HG02884 (cell line): ENCODE data around the gene GLP1R.

Source experiments
- ATAC-seq: cut with Tn5 transposase; IDR thresholded peaks from one replicate; pipeline ENCODE4 v1.9.1; 2021; ENCODE audit warnings: mild to moderate bottlenecking, moderate library complexity; ENCODE audit not compliant: unreplicated experiment

The GLP1R gene

DNA sequence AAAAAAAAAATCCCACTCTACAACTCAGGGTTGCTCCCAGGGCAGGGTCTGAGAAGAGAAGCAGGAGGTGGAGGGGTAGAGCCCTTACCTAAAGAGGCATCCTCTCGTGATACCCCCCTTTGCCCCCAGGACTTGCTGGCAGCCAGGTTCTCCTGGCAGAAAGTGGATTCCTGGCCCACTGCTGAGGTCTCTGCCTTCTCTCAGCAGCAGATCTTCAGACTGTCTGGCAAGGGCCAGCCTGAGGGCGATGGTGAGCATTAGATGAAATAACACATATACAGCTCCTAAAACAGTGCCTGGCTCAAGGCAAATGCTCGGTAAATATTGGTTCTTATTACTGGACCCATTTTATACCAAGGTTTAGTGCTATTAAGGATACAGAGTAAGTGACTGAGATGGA lies 4.8 kb upstream of the GLP1R start:
- ATAC-seq, result no peak

DNA sequence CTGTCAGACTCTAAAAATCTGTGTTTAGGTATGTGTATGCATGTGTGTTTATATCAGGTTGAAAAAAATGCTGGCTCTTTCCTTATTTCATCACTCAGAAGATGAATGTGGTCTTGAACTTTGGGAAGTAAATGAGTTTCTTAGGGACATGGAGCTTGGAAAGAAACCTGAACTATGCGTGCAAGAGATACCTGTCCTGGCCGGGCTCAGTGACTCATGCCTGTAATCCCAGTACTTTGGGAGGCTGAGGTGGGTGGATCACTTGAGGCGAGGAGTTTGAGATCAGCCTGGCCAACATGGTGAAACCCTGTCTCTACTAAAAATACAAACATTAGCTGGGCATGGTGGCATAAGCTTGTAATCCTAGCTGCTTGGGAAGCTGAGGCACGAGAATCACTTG lies 4.4 kb upstream of the GLP1R start:
- no peak for ATAC-seq

DNA sequence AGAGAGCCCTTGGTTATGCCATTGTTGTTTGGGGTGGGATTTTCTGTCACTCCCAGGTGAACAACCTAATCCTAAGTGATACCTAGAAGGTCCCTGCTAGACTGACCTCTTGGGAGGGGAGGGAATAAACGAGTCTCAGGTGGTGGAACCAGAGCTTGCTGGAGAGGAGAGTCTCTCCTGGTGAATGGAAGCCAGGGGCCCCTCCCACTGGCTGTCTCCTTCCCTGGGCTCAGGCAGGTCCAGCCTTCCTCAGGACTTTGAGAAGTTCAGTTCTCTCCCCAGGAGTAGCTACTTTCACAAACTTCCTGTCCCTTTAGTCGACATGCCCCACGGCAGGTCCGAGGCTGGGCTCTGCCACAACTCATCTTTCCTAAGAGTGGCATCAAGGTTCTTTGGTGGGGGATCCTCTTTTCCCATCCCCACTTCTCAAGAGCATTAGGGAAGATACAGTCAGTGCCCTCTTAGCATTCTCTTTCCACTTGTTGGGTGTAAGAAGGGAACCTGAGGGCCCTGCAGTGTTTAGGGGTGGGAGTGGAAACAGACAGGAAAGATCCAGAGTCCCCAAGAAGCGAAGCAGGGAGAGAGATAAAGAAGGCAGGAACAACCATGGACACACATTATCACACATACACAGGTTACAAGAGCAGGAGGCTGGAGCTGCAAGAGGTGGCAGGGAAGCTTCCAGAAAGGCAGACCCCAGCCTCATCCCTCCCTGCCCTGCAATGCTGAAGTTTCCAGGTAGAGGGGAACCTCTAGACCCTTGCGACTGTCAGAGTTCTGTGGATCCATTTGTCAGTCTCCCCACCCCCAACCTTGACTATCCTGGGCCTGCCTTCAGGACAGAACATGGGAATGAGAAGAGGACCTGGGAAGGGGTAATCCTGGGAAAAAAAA lies 900 bp upstream of the GLP1R start:
- no peak for ATAC-seq

DNA sequence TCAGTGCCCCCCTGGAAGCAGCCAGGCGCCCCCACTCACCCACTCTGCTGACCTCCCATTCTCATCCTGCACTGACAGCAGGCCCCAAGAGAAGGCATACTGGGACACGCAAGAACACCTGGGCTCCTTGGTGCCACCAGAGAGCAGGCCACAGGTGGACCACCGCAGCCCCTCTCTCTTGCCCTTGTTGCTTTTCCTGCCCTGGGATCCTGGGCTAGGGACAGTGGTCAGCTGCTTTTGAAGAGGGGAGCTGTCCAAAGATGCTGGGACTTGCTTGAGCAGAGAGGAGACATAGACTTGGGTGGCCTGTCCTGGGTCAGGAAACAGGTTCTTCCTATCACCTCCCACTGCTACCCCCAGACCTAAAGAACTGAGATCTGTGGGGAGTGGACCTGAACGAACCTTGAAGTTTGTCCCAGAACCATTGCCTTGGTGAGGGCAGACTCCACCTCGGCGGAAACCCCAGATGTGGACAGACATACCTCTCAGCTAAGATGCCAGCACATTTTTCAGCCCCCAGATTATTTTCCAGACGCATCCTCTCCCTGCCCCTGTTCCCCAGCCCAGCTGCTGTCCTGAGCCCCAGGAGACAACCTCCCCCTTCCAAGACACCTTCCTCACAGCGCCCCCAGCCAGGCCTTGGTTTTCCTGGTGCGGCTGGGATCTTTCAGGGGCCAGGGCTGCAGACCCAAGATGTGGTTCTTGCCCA lies 1.1 kb downstream of the GLP1R start:
- ATAC-seq, result no peak

DNA sequence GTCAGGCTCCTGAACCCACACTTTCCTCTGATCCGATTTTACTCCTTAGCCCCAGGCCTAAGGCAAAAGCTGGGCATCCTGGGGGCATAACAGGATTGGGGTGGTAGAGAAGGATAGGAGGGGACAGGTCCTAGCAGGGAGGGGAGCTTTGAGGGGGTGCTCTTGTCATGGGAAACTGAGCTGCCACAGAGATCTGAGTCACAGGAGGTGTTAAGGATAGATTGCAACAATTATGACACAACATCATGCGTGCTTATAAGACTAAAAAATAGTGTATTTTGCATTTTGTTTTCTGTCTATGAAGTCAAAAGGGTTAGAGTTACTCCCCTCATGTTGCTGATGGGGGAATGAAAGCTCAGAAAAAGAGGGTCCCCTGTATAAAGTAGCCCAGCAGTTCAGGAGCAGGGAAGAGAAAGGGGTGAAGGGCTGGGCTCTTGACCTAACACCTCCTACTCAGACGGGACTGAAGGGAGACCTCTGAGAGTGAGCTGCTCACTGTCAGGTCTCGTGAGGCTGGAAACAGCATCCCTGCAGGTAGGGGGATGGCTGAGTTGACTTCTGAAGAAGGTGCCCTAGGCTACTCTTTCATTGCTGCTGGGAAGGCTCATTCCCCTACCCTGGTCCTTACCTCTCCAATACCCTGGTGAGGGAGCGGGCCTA lies 2.0 kb downstream of the GLP1R start:
- no peak for ATAC-seq

DNA sequence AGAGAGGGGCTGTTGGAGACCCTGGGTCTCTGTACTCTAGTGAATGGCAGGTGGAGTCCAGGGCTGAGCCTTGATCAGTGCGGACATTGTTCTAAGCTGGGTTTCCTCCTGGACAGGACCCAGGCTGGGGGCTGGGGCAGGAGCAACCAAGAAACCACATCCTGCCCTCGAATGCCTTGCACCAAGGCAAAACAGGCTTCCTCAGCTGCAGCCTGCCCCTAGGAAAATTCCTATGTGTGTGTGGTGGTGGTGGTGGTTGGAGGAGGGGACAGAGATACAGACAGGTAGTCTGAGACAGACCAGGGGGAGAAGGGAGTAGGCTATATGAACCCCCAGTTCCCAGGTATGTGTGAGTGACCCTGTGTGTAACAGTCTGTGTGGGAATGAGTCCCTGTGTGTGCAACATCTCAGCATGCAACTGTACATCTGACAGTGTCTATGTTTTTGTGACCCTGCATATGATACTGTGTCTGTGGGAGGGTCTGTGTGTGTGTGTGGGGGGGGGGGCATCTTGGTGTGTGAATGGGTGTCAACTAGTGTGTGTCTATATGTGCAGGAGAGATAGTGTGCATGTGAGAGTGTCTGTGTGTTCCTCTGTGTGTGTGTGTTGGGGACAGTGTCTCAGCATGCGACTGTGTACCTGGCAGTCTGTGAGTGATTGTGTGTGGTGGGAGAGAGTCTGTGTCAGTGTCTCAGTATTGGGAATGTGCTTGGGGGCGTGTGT lies 3.0 kb downstream of the GLP1R start:
- no peak for ATAC-seq

DNA sequence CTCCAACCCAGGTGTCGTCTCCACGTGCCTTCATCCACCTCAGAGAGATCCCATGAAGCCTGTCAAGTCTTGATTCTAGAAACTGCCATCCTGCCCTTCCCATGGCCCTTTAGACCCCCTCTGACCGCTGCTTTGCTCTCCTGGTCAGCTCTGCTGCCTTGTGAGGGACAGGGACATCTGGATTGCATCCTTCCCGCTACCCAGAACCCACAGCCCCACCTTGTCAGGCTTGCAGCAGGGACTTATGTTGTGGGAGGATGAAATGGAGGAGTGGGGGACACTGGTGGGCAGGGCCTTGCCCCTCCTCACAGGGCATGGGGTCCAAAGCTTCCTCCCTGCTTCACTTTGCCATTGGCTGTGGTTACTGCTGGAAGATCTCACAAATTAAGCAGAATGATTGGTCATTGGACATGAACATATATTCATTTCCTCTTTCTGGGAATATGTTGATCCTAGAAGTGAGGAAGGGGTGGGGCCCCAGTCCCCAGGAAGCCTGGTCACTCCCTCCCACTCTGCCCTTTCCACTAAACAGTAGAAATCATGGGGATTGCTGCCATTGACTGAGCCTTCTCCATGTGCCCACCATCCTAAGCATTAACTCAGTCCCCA lies 4.5 kb downstream of the GLP1R start:
- no peak for ATAC-seq

DNA sequence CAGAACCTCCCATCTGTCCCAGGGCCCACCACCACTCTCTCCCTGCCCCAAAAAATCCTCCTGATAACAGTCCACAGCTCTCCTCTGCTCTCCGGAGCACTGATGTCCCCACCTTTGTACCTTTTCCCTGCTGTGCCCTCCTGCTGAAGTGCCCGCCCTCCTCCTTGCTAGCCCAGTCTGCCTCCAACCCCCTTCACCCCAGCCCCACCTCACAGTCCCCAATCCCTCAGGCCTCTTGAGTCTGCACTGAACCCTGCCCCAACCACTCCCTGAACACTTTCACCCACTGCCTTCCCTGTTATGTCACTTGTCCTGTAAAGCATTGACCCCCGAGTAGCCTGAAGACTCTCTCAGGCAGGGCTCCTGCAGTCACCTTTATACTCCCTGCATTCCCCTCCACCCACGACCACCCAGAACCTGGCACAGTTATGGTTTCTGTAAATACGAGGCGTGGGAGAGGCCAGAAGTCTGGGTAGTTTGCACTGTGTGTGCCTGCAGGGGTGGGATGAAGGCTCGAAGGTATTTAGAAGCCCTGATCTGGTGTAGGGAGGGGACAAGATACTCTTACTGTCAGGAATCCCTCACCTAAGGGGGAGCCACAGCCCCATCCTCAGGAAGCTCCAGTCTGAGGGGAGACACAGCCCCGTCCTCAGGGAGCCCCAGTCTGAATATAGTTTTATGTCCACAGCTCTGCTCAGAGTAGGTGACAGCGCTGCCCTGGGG lies 5.4 kb downstream of the GLP1R start:
- no peak for ATAC-seq

DNA sequence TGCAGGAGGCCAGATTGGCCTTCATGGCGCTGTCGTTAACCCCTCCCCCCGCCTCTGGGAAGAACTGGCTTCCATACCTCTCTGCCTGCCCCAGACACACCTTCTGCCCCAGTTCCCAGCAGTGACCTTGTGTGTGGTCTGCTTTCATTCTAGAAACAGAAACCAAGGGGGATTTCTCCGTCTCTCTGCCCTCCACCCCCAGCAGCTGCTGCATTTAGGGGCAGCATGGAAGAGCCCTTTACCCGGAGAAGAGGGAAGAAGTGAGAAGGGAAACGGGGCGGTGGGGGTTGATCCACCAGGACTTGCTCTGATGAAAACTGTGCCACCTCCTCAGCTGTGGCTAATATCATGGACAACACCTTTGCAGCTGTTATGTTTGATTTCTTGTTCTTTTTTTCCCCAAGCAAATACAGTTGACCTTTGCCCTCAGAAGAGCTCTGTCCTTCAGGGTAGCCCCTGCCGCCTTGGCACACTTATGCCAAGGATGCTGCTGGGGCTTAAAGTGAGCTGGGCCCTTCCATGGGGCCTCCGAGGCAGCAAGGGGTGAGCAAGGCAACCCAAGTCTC lies 6.1 kb downstream of the GLP1R start:
- ATAC-seq, result no peak

DNA sequence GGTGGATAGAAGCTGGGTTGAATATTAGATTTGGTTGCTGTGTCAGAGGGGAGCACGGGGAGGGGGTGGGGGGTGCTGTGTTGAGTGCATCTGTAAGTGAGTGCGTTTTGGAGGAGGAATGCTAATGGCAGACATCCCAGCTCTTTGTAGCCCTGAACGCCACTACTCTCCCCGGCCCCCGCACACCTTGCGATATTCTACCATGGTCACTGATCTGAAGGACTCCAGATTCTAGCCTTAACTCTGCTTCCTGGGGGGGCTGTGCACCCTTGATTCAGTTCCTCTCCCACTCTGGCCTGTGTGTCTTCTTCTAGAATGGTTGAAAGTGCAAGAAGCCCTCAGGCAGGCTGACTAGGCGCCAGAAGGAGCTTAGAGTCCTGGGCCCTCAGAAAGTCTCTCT lies 7.1 kb downstream of the GLP1R start:
- no peak for ATAC-seq

DNA sequence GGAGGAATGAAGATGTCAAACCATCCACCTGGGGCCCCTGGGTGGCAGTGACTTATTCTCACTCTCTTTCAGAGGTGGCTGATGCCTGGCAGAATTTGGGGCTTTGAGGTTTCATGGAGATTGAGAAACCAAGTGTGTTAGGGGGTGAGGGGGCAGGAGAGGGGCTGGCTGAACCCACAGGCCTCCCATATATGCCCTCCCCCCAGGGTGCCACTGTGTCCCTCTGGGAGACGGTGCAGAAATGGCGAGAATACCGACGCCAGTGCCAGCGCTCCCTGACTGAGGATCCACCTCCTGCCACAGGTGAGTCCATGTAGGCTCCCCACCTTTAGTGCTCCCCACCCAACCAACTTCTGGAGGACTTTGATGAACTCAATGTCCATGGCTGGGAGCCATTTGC lies 7.6 kb downstream of the GLP1R start:
- no peak for ATAC-seq

DNA sequence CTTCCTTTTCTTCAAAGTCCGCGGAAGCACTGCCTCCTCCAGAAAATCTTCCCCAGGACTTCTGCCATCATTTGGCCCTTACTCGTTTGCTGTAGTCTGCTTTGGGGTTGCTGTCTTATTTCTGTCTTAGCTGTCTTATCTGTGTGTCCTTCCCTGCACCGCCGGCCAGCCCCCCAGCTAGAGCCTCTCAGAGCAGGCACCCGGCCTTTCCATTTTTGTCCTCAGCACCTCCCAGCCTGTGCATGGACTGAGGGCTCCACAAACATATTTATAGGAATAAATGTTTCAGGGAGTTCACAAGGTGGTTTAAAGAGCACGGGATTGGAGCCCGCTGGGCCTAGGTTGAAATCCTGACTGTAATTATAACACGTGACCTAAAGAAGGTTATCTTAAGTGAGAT lies 8.1 kb downstream of the GLP1R start:
- ATAC-seq, result no peak

DNA sequence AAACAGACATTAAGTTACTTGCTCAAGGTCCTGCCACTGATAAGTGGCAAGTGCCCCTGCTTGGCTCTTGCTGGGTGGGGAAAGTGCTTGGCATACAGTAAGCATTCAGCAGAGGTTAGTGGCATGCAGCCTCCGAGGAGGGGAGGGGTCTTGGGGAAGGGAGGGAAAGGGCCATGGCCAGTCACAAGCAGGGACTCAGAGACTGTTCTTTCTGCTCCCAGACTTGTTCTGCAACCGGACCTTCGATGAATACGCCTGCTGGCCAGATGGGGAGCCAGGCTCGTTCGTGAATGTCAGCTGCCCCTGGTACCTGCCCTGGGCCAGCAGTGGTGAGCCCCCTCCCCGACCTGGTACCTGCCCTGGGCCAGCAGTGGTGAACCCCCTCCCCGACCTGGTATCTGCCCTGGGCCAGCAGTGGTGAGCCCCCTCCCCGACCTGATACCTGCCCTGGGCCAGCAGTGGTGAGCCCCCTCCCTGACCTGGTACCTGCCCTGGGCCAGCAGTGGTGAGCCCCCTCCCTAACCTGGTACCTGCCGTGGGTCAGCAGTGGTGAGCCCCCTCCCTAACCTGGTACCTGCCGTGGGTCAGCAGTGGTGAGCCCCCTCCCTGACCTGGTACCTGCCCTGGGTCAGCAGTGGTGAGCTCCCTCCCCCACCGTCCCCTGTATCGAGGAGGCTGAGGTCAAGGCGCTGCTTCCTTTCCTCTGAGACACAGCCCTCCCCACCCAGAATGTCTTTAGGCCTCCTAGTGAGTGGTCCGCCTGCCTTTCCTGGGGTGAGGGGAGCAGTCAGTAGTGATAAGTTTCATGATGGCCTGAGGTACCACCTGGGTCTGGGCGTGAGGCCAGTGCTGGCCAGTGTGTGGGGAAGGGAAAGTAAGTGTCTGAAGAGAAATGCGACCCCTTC lies 8.9 kb downstream of the GLP1R start:
- no peak for ATAC-seq

DNA sequence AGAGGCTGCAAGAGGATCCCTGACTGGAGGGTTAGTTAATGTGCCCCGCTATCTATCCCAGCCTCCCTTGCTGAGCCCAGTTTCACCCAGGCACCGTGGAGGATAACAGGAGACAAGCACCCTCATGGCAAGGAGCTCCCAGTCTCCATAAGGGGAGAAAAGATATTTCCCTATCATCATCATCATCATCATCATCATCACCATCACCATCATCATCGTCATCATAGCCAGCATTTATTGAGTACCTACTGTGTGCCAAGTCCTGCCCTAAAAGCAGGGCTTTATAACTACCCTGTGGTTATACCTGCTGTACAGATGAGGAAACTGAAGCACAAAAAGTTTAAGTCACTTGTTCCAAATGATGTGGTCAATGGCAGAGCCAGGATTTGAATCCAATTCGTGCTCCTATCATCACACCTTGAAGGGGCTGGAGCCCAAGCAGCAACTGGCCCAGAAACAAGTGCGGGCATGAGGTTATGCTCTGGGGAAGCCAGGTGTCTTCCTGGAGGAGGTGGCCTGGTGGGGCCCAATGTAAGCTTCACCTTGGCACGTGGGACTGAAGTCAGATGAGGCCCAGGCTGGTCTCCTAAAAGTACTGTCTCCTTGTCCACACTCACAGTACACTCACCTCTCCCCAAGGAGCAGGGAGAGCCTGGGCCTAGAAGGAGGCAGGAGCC lies 10.0 kb downstream of the GLP1R start:
- ATAC-seq, result no peak

DNA sequence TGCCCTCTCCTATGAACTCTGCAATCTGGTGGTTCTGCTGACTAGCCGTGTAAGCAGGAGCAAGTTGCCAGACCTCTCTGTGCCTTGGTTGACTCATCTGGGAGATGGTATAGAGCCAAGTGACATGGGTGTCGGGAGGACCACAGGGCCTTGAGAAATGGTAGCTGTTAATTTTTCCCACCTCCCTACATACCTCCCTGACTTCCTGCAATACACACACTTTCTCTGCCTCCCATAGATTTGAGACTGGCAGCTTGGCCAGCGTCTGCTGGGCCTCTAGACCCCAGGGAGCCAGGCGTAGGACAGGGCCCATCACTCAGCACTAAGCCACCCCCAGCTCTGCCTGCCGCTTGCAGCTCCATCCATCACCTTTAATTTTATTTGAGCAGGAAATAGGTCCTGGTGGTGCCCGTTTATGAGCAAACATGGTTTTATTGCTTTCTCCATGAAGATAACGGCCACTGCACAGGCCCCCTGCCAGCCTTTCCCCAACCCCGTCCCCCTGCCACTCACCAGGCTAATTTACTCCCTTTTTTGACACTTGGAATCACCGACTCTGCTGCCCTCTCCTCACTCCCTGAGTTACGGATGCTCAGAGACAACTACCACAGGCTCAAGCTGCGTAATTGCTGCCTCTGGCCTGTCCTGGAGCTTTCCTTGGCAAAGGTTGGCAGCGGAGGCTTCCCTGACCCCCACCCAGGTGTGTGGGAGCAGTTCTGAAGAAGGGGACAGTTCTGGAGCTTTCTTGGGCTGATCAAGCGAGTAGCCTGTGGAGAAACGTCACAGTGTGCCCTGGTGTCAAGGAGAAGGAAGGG lies 11.1 kb downstream of the GLP1R start:
- no peak for ATAC-seq

DNA sequence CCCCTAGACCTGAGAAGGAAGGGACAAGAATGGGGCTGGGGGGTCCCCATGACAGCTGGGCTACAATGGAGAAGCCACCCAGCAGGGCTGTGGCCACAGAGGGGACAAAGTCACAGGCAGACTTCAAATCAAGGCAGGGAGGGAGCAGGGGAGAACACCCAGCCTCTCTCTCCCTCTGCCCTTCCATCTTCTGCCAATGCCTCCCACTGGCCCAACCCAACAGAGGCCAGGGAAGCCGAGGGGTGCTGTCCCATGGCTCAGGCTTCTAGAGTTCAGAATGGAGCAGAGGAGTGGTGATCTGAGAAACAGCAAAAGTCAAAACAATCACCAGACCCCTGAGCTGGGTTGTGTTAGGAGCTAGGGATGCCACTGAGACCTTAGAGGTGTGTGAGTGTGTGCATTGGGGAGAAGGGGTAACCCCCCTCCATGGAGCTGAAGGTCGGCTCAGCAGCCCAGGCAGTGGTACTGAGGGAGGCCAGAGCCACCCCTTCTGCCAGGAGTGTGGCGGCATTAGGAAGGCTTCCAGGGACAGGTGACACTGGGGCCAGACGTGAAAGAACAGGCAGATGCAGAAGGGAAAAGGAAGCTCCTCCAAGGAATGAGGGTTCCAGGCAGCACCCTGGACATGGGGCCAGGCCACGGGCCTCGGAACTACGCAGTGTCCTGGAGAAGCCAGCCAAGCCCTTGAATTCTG lies 12.0 kb downstream of the GLP1R start:
- no peak for ATAC-seq

DNA sequence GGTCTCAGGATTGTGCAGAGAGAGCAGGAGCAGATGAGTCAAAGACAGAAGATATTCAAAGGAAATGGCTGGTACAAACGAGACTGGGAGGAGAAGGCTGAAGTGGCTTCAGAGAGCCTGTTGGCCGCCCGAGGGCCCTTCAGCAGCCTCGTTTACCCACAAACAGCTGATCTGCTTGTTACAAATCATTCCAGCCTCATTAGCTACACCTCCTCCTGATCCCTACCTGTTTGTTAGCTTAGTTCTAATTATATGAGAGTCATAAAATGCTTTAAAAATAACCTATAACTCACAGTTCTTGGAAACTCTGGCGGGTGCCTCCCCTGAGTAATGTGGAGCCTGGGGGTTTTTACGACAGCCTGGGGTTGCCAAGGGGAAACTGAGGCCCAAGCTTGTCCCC lies 12.6 kb downstream of the GLP1R start:
- no peak for ATAC-seq
